ENCODE results near the gene FAM135A. TPM values are rescaled to one million over a fixed set of nuclear protein-coding genes. Genes with fewer than 3 reads are reported as not detected.
A peak's percentile ranks its signal among the peaks of the same experiment; 100 is the strongest.

The FAM135A gene
- total and polyA plus RNA-seq, 2 of the 4 experiments (the other 2 are of a cell fraction): 2.2 to 7.9 TPM

- H2AFZ ChIP-seq (replicated peaks; ENCODE audit: low read length, poor library complexity): no peak overlapping the region
- no peak overlapping the region for H3K56ac ChIP-seq (ENCODE audit: extremely low read depth, insufficient read depth, low read length)
- no peak overlapping the region for H4K91ac ChIP-seq (ENCODE audit: insufficient read depth, low read depth, low read length)
- H2BK20ac ChIP-seq (ENCODE audit: low read depth, low read length): no peak overlapping the region
- WGBS, 2 experiments (ENCODE audit: extremely low coverage in 2 of 2, insufficient read length in 1 of 2): no CpG with 5 or more reads among the region's 5 CpGs
- no peaks in the 10 kb centered on the region for H3K79me1 ChIP-seq (ENCODE audit: low read depth in 1 of 2, low read length in 2 of 2)
- H3K27me3 ChIP-seq (ENCODE audit: control insufficient read depth, insufficient read depth, low read length): no peaks in the 10 kb centered on the region
- H2BK120ac ChIP-seq (ENCODE audit: low read depth, low read length): no peak overlapping the region
- H3K9me3 ChIP-seq (ENCODE audit: control insufficient read depth, insufficient read depth, low read length): no peaks in the 10 kb centered on the region
- no peak overlapping the region for H4K8ac ChIP-seq (ENCODE audit: low read depth in 2 of 2, low read length in 2 of 2)
- H3K4ac ChIP-seq (ENCODE audit: low read depth, low read length): no peak overlapping the region
- no peak overlapping the region for H2AK5ac ChIP-seq (ENCODE audit: low read depth, low read length)
- no peak overlapping the region for H4K5ac ChIP-seq (ENCODE audit: low read depth, low read length)
- no peak overlapping the region for H2AK9ac ChIP-seq (replicated peaks; ENCODE audit: low read depth, low read length, poor library complexity)
- H4K20me1 ChIP-seq (ENCODE audit: insufficient read depth, low read length): no peaks in the 10 kb centered on the region
- DNase-seq: no peak
- no peak overlapping the region for H3K9ac ChIP-seq (ENCODE audit: low read depth, low read length)
- no peak overlapping the region for H3K18ac ChIP-seq (ENCODE audit: low read depth, low read length)
- no peak overlapping the region for H3K14ac ChIP-seq (replicated peaks; ENCODE audit: low read depth, low read length)
- POLR2A ChIA-PET (ENCODE audit: unreplicated experiment): no interaction called here
- H3K27ac ChIP-seq (ENCODE audit: insufficient read depth, low read length): no peak overlapping the region
- no peak overlapping the region for H3K4me2 ChIP-seq (ENCODE audit: low read depth, low read length)
- H3K4me1 ChIP-seq (ENCODE audit: control insufficient read depth, insufficient read depth, low read length): no peaks in the 10 kb centered on the region
- dilution Hi-C loops (cut with HindIII; ENCODE audit: low sequenced_read_pairs, unreplicated experiment): no loop called here
- CTCF ChIA-PET: no interaction called here
- BruUV-seq (replicated peaks): no TSS peak
- no peak overlapping the region for H3K23ac ChIP-seq (ENCODE audit: low read depth, low read length)
- H2BK15ac ChIP-seq (ENCODE audit: low read depth, low read length): no peak overlapping the region
- no peak for ATAC-seq (ENCODE audit: low read depth)
- H3K36me3 ChIP-seq (ENCODE audit: control insufficient read depth, insufficient read depth, low read length): peaks cover 5% of the 10 kb centered on the region
- intact Hi-C loops (cut with micrococcal nuclease): no loop called here
- in situ Hi-C loops (cut with MboI; ENCODE audit: low sequenced_read_pairs): no loop called here
- H3K4me3 ChIP-seq (ENCODE audit: insufficient read depth, low read depth, low read length): no peak overlapping the region
- 0 out of 2 replicates have a peak, but pooled peaks cover 3% of the 10 kb centered on the region for H3K9me1 ChIP-seq (ENCODE audit: insufficient read depth, low read length)
- no peak for TF ChIP-seq RAD21 (IDR thresholded peaks at IDR 0.05; ENCODE audit: low read length)
- TF ChIP-seq MAFK (IDR thresholded peaks at IDR 0.05; ENCODE audit: low read depth, low read length): peak; percentile 65
- H2BK5ac ChIP-seq (ENCODE audit: low read depth, low read length, poor library complexity, severe bottlenecking): no peak overlapping the region
Measured at GRCh38 chr6:70436320-70436719, 23.0 kb downstream of the FAM135A start.

Measured in IMR-90 (cell line).